Breast epithelium (tissue), 3 donors: ENCODE results near the gene SLC50A1.

Source experiments
- POLR2A ChIP-seq: fragments of 450-650 bp; IDR thresholded peaks from one replicate; pipeline ENCODE4 v1.6.1; 2016; ENCODE audit warnings: antibody characterized with exemption, mild to moderate bottlenecking, moderate library complexity
- POLR2AphosphoS5 ChIP-seq, 3 donors: sonication (generic); formaldehyde crosslinking; IDR thresholded peaks; one replicate each; pipeline ENCODE4 v1.6.1; 2017; ENCODE audit warnings: antibody characterized with exemption in 3 of 3
- TF ChIP-seq, protein P1 (sequence below), 3 donors: fragments of 450-650 bp; IDR thresholded peaks; one replicate each; pipeline ENCODE4 v1.5.1; 2016 to 2017; ENCODE audit warnings: antibody characterized with exemption in 3 of 3, mild to moderate bottlenecking in 3 of 3, moderate library complexity in 3 of 3

DNA sequence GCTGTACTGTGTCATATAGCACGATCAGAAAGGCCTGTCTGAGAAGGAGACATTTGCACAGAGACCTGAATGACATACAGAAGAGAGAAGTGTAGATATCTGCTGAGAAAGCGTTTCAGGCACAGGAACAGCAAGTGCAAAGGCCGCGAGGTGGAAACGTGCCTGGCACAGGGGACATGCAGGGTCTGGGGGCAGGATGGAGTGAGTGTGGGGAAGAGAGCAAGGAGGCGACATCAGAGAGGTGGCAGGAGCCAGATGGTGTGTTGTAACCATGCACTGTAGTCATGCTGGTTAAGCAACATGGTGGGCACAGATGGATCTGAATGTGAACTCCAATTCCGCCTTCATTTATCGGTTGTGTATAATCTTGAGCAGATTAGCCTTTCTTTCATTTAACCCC lies 24.5 kb downstream of the SLC50A1 start:
- TF ChIP-seq, protein P1, sequence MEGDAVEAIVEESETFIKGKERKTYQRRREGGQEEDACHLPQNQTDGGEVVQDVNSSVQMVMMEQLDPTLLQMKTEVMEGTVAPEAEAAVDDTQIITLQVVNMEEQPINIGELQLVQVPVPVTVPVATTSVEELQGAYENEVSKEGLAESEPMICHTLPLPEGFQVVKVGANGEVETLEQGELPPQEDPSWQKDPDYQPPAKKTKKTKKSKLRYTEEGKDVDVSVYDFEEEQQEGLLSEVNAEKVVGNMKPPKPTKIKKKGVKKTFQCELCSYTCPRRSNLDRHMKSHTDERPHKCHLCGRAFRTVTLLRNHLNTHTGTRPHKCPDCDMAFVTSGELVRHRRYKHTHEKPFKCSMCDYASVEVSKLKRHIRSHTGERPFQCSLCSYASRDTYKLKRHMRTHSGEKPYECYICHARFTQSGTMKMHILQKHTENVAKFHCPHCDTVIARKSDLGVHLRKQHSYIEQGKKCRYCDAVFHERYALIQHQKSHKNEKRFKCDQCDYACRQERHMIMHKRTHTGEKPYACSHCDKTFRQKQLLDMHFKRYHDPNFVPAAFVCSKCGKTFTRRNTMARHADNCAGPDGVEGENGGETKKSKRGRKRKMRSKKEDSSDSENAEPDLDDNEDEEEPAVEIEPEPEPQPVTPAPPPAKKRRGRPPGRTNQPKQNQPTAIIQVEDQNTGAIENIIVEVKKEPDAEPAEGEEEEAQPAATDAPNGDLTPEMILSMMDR (IDR thresholded peaks at IDR 0.05) = no peak
- TF ChIP-seq POLR2A (no peak), POLR2AphosphoS5 (IDR thresholded peaks at IDR 0.05) (no peak)
